H1 (cell line): ENCODE measurements around the gene NT5C. TPM values are rescaled to one million over a fixed set of nuclear protein-coding genes. Genes with fewer than 3 reads are reported as not detected.
A peak's percentile ranks its signal among the peaks of the same experiment; 100 is the strongest.

ENCODE experiments used
- CTCF ChIA-PET: fragments of 300-600 bp; sonication (Branson Sonifier 250); formaldehyde crosslinking; loops from one replicate; lab custom pipeline; 2021; ENCODE audit not compliant: partially characterized antibody; lab: Charles Lee
- POLR2A ChIA-PET: fragments of 300-600 bp; sonication (Branson Sonifier 250); formaldehyde crosslinking; loops from one replicate; lab custom pipeline; 2021; ENCODE audit warnings: inconsistent platforms; ENCODE audit not compliant: partially characterized antibody; lab: Charles Lee
- DNase-seq, 2 experiments: peaks; one replicate each; pipeline versions ENCODE4 v3.0.0 to v3.0.0-alpha.2; 2010 to 2022; ENCODE audit warnings: low spot score in 2 of 2, low read depth in 1 of 2, mixed read lengths in 1 of 2
- FAIRE-seq: peaks from 2 replicates; lab custom pipeline; 2011; peaks lifted over from hg19 to GRCh38; lab: Jason Lieb, UNC
- H2AFZ ChIP-seq: 2 replicates; pipeline ENCODE4 v1.8.1; 2012; ENCODE audit warnings: low read length, inconsistent platforms
- H2AK5ac ChIP-seq: 2 replicates; pipeline ENCODE4 v1.6.1; 2013; ENCODE audit warnings: low read depth, low read length
- H2BK120ac ChIP-seq: replicated peaks from 2 replicates; pipeline ENCODE3; 2013; ENCODE audit warnings: low read depth, low read length, inconsistent platforms
- H2BK12ac ChIP-seq: 2 replicates; pipeline ENCODE4 v1.6.1; 2013; ENCODE audit warnings: low read depth, low read length
- H2BK15ac ChIP-seq: 2 replicates; pipeline ENCODE4 v1.6.1; 2013; ENCODE audit warnings: low read length
- H2BK20ac ChIP-seq: 2 replicates; pipeline ENCODE4 v1.6.1; 2013; ENCODE audit warnings: low read length
- H2BK5ac ChIP-seq: 2 replicates; pipeline ENCODE4 v1.6.1; 2013; ENCODE audit warnings: low read depth, low read length
- H3K14ac ChIP-seq: 2 replicates; pipeline ENCODE4 v1.6.1; 2013; ENCODE audit warnings: inconsistent platforms; ENCODE audit not compliant: insufficient read length
- H3K18ac ChIP-seq: 2 replicates; pipeline ENCODE4 v1.6.1; 2013; ENCODE audit warnings: low read length; ENCODE audit errors: extremely low read depth
- H3K23ac ChIP-seq: 2 replicates; pipeline ENCODE4 v1.6.1; 2013; ENCODE audit warnings: inconsistent platforms; ENCODE audit not compliant: insufficient read length
- H3K23me2 ChIP-seq: 2 replicates; pipeline ENCODE4 v1.6.1; 2013; ENCODE audit warnings: low read depth, low read length
- H3K27ac ChIP-seq: 2 replicates; pipeline ENCODE4 v1.6.1; 2011; ENCODE audit warnings: low read depth, low read length, inconsistent platforms
- H3K27me3 ChIP-seq, 4 experiments: replicated peaks in 1 of 4; 1 replicate in 1 of 4; 2 replicates in 3 of 4; pipeline versions ENCODE4 v1.6.1 to v1.8.1; 2011 to 2013; ENCODE audit warnings: low read length in 3 of 4, mild to moderate bottlenecking in 3 of 4, inconsistent platforms in 2 of 4, mixed read lengths in 2 of 4, moderate library complexity in 1 of 4; ENCODE audit not compliant: control insufficient read depth in 3 of 4, insufficient read depth in 3 of 4; ENCODE audit errors: extremely low read depth in 1 of 4
- H3K36me3 ChIP-seq, 4 experiments: 2 replicates each; pipeline versions ENCODE4 v1.6.1 to v1.8.1; 2011 to 2013; ENCODE audit warnings: mild to moderate bottlenecking in 4 of 4, low read length in 3 of 4, moderate library complexity in 2 of 4, control low read depth in 1 of 4, inconsistent platforms in 1 of 4; ENCODE audit not compliant: insufficient read depth in 4 of 4, control insufficient read depth in 2 of 4
- H3K4ac ChIP-seq: replicated peaks from 2 replicates; pipeline ENCODE3; 2013; ENCODE audit warnings: low read length, low read depth, mixed read lengths, inconsistent platforms; ENCODE audit not compliant: insufficient read length
- H3K4me1 ChIP-seq, 4 experiments: replicated peaks in 1 of 4; 1 replicate in 1 of 4; 2 replicates in 3 of 4; pipeline versions ENCODE4 v1.6.1 to v1.8.1; 2011 to 2013; ENCODE audit warnings: low read length in 3 of 4, inconsistent platforms in 2 of 4, mixed read lengths in 1 of 4; ENCODE audit not compliant: insufficient read depth in 4 of 4, control insufficient read depth in 3 of 4
- H3K4me2 ChIP-seq, 2 experiments: 2 replicates each; pipeline versions ENCODE4 v1.6.1 to v1.8.1; 2011 to 2013; ENCODE audit warnings: low read depth in 2 of 2, low read length in 2 of 2, control low read depth in 1 of 2, inconsistent platforms in 1 of 2, mild to moderate bottlenecking in 1 of 2; ENCODE audit not compliant: insufficient read depth in 1 of 2
- H3K4me3 ChIP-seq, 4 experiments: fragments of 200-600, 300-600 bp in 1 of 4; sonication (generic), shearing (Covaris generic), sonication (Bioruptor Twin) in 1 of 4; 2 replicates each; pipeline versions ENCODE4 v1.5.1 to v1.8.1; 2011 to 2016; ENCODE audit warnings: low read length in 4 of 4, low read depth in 3 of 4, control low read depth in 2 of 4, inconsistent platforms in 2 of 4, mild to moderate bottlenecking in 2 of 4, mixed read lengths in 1 of 4, moderate library complexity in 1 of 4; ENCODE audit not compliant: insufficient read depth in 2 of 4; ENCODE audit errors: extremely low read depth in 1 of 4
- H3K56ac ChIP-seq: replicated peaks from 2 replicates; pipeline ENCODE3; 2013; ENCODE audit warnings: low read depth, mild to moderate bottlenecking, mixed read lengths, low read length, inconsistent platforms; ENCODE audit not compliant: insufficient read length
- H3K79me1 ChIP-seq: 2 replicates; pipeline ENCODE4 v1.6.1; 2013; ENCODE audit warnings: low read depth, low read length, control low read depth
- H3K79me2 ChIP-seq, 2 experiments: 2 replicates each; pipeline versions ENCODE4 v1.6.1 to v1.8.1; 2012 to 2013; ENCODE audit warnings: low read length in 2 of 2, mild to moderate bottlenecking in 2 of 2, inconsistent platforms in 1 of 2; ENCODE audit not compliant: insufficient read depth in 2 of 2, control insufficient read depth in 1 of 2
- H3K9ac ChIP-seq, 4 experiments: replicated peaks in 1 of 4; 1 replicate in 1 of 4; 2 replicates in 3 of 4; pipeline versions ENCODE4 v1.6.1 to v1.8.1; 2011 to 2013; ENCODE audit warnings: low read depth in 3 of 4, low read length in 3 of 4, control low read depth in 2 of 4, mild to moderate bottlenecking in 2 of 4, moderate library complexity in 2 of 4, inconsistent platforms in 1 of 4; ENCODE audit errors: extremely low read depth in 1 of 4
- H3K9me3 ChIP-seq, 2 experiments: 2 replicates each; pipeline versions ENCODE4 v1.6.1 to v1.8.1; 2012 to 2013; ENCODE audit warnings: mild to moderate bottlenecking in 2 of 2, moderate library complexity in 2 of 2, control low read depth in 1 of 2, inconsistent platforms in 1 of 2, low read depth in 1 of 2, low read length in 1 of 2, mixed read lengths in 1 of 2; ENCODE audit not compliant: insufficient read depth in 2 of 2
- H4K20me1 ChIP-seq, 2 experiments: replicated peaks in 1 of 2; 2 replicates each; pipeline versions ENCODE3 to v1.8.1; 2011 to 2013; ENCODE audit warnings: inconsistent platforms in 2 of 2, low read length in 2 of 2, mild to moderate bottlenecking in 1 of 2; ENCODE audit not compliant: insufficient read depth in 2 of 2, control insufficient read depth in 1 of 2
- H4K5ac ChIP-seq: 2 replicates; pipeline ENCODE4 v1.6.1; 2013; ENCODE audit warnings: low read length, low read depth, mixed read lengths, inconsistent platforms; ENCODE audit not compliant: insufficient read length
- H4K8ac ChIP-seq: 2 replicates; pipeline ENCODE4 v1.8.0; 2013; ENCODE audit warnings: mild to moderate bottlenecking, moderate library complexity, low read length, inconsistent platforms; ENCODE audit not compliant: insufficient read depth; ENCODE audit errors: extremely low read depth
- H4K91ac ChIP-seq: replicated peaks from 2 replicates; pipeline ENCODE3; 2013; ENCODE audit warnings: low read length, mixed read lengths, inconsistent platforms; ENCODE audit not compliant: insufficient read length
- JUND ChIP-seq: IDR thresholded peaks from 2 replicates; pipeline ENCODE4 v1.6.1; 2011; ENCODE audit warnings: mild to moderate bottlenecking, improper control_type of control experiment, low read length
- MAFK ChIP-seq: IDR thresholded peaks from 2 replicates; pipeline ENCODE4 v1.6.1; 2012; ENCODE audit warnings: low read depth, mild to moderate bottlenecking, improper control_type of control experiment, low read length
- WGBS, 2 experiments: shearing (Covaris generic) in 1 of 2; methylation state at CpG; one replicate each; pipeline versions ENCODE4 v1.1.6 to v1.1.7; 2013 to 2015; ENCODE audit warnings: low lambda C conversion rate in 2 of 2, mixed read lengths in 2 of 2, inconsistent platforms in 1 of 2, low coverage in 1 of 2, missing lambda C conversion rate in 1 of 2; ENCODE audit not compliant: insufficient replicate concordance in 2 of 2, insufficient coverage in 1 of 2, insufficient read length in 1 of 2; ENCODE audit errors: extremely low coverage in 1 of 2, missing lambda C conversion rate in 1 of 2; 5-methylcytosine and 5-hydroxymethylcytosine counted together
- polyA plus RNA-seq, 7 experiments: library from polyadenylated mRNA; depleted of rRNA in 3 of 7; stranded (reverse) in 5 of 7; unstranded in 2 of 7; fragments of >200 nt in 5 of 7; fragments of 200-250 nt in 2 of 7; gene quantifications; 1 replicate in 5 of 7; 2 replicates in 1 of 7; 4 replicates in 1 of 7; pipeline versions ENCODE4 v1.2.1 to v1.2.3, GENCODE V29; 2011 to 2013; ENCODE audit warnings: missing spikeins in 2 of 7, mixed read lengths in 2 of 7
- total RNA-seq: library from RNA; stranded (reverse); fragmentation: NEBNext Ultra II Directional; extraction: Animal tissue kit (Norgen Biotek cat#: 25700); gene quantifications from 2 replicates; pipeline ENCODE4 v1.2.1, GENCODE V29; 2021

Gene NT5C
- total and polyA plus RNA-seq, 2 of the 8 experiments (the other 6 are each of a cell fraction or from before 2014, with no cell fraction given), result 52.1 to 66.4 TPM

DNA sequence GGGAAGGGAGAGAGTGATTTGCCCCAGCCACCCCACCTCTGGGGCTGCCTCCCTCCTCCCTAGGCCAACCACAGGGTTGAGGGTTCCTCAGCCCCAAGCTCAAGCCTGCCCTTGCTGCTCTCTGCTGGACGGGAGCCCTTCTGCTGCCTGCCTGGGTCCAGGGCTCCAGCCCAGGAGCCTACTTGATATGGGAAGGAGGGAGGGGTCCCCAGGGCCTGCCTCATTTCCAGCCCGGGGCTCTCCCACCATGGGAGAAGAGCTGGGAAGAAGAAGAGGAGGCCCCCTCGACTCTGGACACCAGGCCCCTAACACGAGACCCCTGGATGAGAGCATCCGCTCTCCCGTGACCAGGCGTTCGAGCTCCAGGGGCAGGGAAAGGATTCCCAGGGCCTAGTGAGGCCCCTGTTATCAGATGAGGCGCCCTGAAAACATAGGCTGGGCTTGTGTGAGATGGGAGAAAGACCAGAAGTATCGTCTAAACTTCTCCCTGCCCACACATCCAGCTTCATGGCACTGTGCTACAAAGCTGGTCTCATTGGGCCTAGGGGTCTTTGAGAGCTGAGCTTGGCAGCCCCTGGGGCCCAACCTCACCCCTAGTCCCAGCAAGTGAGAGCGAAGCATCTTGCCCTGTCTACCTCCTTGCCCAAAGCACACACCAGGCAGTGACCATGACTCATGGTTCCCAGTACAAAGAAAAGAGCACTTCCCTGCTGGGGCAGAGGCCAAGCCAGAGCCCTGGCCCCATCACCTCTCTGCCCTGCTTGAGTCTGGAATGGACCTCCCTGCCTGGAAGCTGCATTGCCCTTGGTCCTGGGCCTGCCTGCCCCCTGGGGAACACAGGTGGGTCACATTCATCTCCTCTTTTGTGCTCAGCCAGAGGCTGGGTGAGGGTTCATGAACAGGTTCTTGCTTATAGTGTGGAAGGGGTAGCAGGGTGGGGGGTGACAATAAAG lies 42.8 kb downstream of the NT5C start:
- Histone ChIP-seq H3K4me3 (peak overlapping the region; percentile 73 to 82 (median 77)), H2AFZ (no peak overlapping the region)

More for the DNA sequence above, 42.8 kb downstream of the NT5C start:
- Histone ChIP-seq H4K8ac (peak overlapping the region; percentile 81), H3K79me2 (peaks cover 0 to 7% of the 10 kb centered on the region in 2 experiments; a peak in 2 of 4 replicates), H3K23ac (no peak overlapping the region), H3K4me2 (peak overlapping the region; percentile 82 to 90), H2BK12ac (peak overlapping the region; percentile 85; the same call in 1 of the 2 replicates), H3K79me1 (peaks cover 9% of the 10 kb centered on the region), H3K4ac (peak overlapping the region; percentile 30), H3K9me3 (no peaks in the 10 kb centered on the region), H2BK15ac (peak overlapping the region; percentile 34; the same call in 1 of the 2 replicates), H3K4me1 (peaks cover 3 to 34% (median 28%) of the 10 kb centered on the region in 4 experiments), H2AK5ac (peak overlapping the region; percentile 20; the same call in 1 of the 2 replicates), H3K18ac (peak overlapping the region; percentile 87), H3K36me3 (no peaks in the 10 kb centered on the region; a peak in 1 of 8 replicates), H3K27me3 (no peaks in the 10 kb centered on the region), H4K5ac (no peak overlapping the region), H3K9ac (peak overlapping the region in 3 of 4 experiments; percentile 51 to 57 (median 51); a peak in 5 of 7 replicates), H2BK5ac (peak overlapping the region; percentile 55), H4K91ac (peak overlapping the region; percentile 89), H3K14ac (no peak overlapping the region), H2BK20ac (peak overlapping the region; percentile 55; the same call in 1 of the 2 replicates), H2BK120ac (peak overlapping the region; percentile 34), H3K23me2 (peaks cover 15% of the 10 kb centered on the region), H3K27ac (peak overlapping the region; percentile 59), H4K20me1 (peaks cover 0 to 5% of the 10 kb centered on the region in 2 experiments), H3K56ac (peak overlapping the region; percentile 55)
- WGBS, 2 experiments, result 71% methylated on average over 10 of the region's 11 CpGs; no CpG with 5 or more reads in 1 of the 2 experiments
- TF ChIP-seq MAFK, result no peak
- peak; percentile 40; the same call in 1 of the 2 replicates for TF ChIP-seq JUND
- ChIA-PET CTCF (interaction anchor here (0.7 to 6.3 kb wide), 17 partner anchors 14 to 193 kb away, joined by 3 to 81 read pairs (median 5); no protein-coding TSS in a partner anchor), POLR2A (interaction anchor here (0.7 to 3.7 kb wide), 23 partner anchors 8 to 216 kb away, joined by 3 to 32 read pairs (median 5); partner anchors contain the start of genes ATP5PD, FDXR, JPT1 and KCTD2)
- no peak for FAIRE-seq
- no peak for DNase-seq
